GM21390 (cell line): ENCODE data around the gene CGRRF1.

ENCODE experiments used
- ATAC-seq: cut with Tn5 transposase; IDR thresholded peaks from one replicate; pipeline ENCODE4 v1.9.1; 2021; ENCODE audit not compliant: unreplicated experiment

Gene CGRRF1

GRCh38 chr14:54572316-54572715 lies 62.6 kb downstream of the CGRRF1 start:
- no peak for ATAC-seq

DNA sequence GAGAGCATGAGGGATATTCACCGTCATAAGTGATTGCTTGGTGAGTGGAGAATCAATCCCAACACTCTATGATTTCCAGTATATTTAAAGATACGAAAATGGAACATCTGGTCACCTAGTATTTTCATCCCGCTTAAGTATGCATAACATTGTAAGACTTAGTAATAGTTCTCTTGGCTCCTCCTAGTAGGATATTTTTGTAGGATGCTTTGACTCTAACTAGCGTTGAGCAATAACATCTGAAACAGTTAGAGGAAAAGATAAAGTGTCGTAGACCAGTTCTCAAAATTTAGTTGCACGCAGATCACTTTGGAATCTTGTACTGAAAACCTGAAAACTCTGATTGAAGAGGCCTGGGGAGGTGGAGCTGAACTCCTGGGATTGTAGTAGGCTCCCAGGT lies 64.8 kb downstream of the CGRRF1 start:
- ATAC-seq, result no peak

DNA sequence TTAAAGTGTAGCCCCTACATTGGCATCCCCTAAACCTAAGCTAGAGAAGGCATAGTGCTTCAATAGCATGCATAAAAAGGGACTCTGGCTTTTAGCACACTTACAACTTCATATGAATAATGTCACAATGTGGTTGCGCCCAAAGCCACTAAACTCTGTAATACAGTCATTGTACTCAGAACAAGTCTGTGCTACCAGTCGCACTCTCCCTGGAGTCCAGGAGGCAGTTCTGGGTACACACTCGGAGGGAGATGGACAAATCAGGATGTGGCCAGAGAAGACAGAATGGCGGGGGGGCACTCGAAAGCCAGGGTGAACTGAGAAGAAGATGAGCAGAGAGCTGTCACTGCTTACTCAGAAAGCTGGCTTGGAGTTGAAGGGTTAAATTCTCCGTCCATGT lies 67.8 kb downstream of the CGRRF1 start:
- ATAC-seq, result no peak

DNA sequence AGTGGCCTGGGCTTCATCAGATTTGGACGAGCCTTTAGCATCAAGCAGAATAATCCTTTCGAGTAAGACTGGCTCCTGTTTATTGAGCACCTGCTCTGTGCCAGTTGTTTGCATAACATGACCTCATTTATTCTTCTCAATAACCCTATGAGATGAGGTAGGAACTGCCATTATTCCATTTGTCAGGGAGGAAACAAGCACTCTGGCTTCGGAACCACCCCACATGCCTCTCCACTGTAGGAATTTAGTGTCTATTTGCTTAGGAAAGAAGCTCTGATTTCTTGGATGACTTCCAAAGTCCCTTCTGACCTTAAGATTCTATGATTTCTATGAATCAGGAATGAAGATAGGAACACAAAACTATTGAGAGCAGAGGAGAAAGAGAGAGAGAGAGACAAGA lies 68.3 kb downstream of the CGRRF1 start:
- ATAC-seq, result no peak

GRCh38 chr14:54579621-54580020 lies 69.9 kb downstream of the CGRRF1 start:
- no peak for ATAC-seq

GRCh38 chr14:54580933-54581332 lies 71.2 kb downstream of the CGRRF1 start:
- ATAC-seq, result no peak

DNA sequence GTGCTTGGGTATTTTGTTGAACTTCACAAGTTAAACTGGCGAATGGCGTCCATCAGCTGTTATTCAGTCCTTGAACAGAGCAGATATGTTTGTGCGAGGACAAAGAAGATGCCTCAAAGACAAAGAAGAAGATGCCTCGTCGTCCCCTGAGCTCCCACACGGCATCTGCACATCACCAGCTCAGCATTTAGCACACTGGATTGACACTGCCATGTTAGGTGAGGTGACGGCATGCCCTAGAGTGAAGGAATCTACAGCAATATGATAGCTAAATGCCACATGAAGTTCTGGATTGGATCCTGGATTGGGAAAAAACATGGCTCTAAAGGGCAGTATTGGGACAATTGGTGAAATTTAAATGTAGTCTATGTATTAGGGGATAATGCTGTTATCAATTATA lies 72.6 kb downstream of the CGRRF1 start:
- no peak for ATAC-seq

- no peak for ATAC-seq
These were observed 74.4 kb downstream of the CGRRF1 start for GRCh38 chr14:54584097-54584496.

DNA sequence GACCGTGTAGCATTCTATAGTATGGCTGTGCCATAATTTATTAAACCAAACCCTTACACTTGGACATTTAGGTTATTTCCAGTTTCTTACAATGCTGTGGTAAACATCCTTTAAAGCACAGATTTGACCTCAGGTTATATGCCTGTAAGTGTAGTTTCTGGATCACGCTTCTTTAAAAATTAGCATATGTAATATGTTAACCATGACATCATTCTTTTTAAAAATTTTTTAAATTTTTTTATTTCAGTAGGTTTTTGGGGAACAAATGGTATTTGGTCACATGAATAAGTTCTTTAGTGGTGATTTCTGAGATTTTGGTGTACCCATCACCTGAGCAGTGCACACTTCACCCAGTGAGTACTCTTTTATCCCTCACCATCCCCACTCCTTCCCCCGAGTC lies 75.5 kb downstream of the CGRRF1 start:
- ATAC-seq, result no peak
